Progenitor cell of endocrine pancreas (in vitro differentiated cells): ENCODE data around the gene RUNX1. TPM values are rescaled to one million over a fixed set of nuclear protein-coding genes. Genes with fewer than 3 reads are reported as not detected.

ENCODE experiments used
- DNase-seq: peaks from one replicate; pipeline ENCODE4 v3.0.0; 2021; ENCODE audit warnings: low spot score; ENCODE audit not compliant: unreplicated experiment
- H3K27ac Mint-ChIP-seq: 2 replicates; pipeline ENCODE4 v1.8.0; 2021; ENCODE audit warnings: mild to moderate bottlenecking, moderate library complexity, mixed read lengths
- H3K27me3 Mint-ChIP-seq: 2 replicates; pipeline ENCODE4 v1.8.0; 2021; ENCODE audit warnings: mixed read lengths
- H3K36me3 Mint-ChIP-seq: 2 replicates; pipeline ENCODE4 v1.8.0; 2022; ENCODE audit warnings: mixed read lengths; ENCODE audit not compliant: insufficient read depth
- H3K4me1 Mint-ChIP-seq: 2 replicates; pipeline ENCODE4 v1.8.0; 2021; ENCODE audit warnings: low read depth, mixed read lengths
- H3K4me3 Mint-ChIP-seq: 2 replicates; pipeline ENCODE4 v1.8.0; 2021; ENCODE audit warnings: low read depth, mild to moderate bottlenecking, moderate library complexity, mixed read lengths
- H3K9me3 Mint-ChIP-seq: 2 replicates; pipeline ENCODE4 v1.8.0; 2021; ENCODE audit warnings: low read depth, mixed read lengths
- total RNA-seq: library from RNA; stranded (reverse); gene quantifications from 2 replicates; pipeline ENCODE4 v1.2.1, GENCODE V29; 2021
- TF ChIP-seq, protein P1 (sequence below): fragments of 200-600 bp; sonication (generic); IDR thresholded peaks from one replicate; pipeline ENCODE4 v1.5.0; 2021; ENCODE audit warnings: antibody characterized with exemption, mild to moderate bottlenecking; ENCODE audit not compliant: unreplicated experiment

Gene RUNX1
- total RNA-seq, 1 donor from 2014 or later = 7.1 TPM

DNA sequence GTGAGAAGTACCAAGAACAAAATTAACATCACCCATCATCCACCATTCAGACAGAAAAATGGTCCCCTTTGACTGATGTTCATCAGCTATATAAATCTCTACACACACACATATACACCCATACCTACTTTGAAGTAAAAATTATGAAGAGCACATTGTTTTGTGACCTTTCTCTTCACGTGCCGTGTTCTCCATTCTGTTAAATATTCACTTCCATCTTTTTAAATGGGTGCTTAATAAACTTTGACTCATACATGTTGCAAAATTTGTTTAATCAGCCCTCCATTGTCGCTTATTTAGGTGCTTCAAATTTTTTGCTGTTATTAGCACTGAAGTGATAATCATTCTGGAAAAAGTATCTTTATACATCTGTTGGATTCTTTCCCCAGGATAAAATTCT is 300.2 kb downstream of the RUNX1 start:
- H3K36me3 Mint-ChIP-seq = no peaks in the 10 kb centered on the region
- no peak for DNase-seq
- H3K4me1 Mint-ChIP-seq = no peaks in the 10 kb centered on the region
- no peak overlapping the region for H3K4me3 Mint-ChIP-seq
- no peak overlapping the region for H3K27ac Mint-ChIP-seq
- peaks cover 19% of the 10 kb centered on the region for H3K27me3 Mint-ChIP-seq
- TF ChIP-seq, protein P1, sequence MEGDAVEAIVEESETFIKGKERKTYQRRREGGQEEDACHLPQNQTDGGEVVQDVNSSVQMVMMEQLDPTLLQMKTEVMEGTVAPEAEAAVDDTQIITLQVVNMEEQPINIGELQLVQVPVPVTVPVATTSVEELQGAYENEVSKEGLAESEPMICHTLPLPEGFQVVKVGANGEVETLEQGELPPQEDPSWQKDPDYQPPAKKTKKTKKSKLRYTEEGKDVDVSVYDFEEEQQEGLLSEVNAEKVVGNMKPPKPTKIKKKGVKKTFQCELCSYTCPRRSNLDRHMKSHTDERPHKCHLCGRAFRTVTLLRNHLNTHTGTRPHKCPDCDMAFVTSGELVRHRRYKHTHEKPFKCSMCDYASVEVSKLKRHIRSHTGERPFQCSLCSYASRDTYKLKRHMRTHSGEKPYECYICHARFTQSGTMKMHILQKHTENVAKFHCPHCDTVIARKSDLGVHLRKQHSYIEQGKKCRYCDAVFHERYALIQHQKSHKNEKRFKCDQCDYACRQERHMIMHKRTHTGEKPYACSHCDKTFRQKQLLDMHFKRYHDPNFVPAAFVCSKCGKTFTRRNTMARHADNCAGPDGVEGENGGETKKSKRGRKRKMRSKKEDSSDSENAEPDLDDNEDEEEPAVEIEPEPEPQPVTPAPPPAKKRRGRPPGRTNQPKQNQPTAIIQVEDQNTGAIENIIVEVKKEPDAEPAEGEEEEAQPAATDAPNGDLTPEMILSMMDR = no peak
- no peaks in the 10 kb centered on the region for H3K9me3 Mint-ChIP-seq

DNA sequence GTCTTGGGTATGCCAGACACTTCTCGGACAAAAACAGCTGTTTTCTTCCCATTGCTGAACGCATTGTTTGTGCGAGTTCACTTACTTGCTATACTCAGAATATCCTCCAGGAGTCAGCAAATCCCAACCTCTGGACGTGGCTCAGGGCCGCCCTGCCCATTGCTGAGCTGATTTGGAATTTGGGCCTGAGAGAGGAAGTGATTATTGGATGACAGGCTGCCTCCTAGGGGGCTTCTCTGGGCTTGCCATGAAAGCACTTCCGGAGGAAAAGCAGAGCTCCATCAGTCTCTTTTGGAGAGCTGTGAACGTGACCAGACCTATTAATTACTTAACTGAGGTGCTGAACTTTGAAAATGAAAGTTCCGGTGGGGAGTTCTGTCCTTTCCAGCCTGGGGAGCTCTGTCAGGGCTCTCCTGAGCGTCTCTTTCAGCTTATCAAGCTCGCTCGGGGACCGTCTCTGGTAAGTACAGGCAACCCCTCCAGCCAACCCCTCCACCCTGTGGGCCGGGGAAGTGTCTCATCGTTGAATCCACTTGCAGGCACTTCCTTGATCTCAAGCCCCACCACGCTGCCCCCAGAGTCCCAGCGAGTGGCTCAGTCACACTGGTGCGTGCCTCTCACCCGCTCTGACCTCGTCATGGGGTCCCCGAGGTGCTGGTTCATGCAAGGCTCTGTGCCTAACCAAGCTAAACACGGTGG is 303.4 kb downstream of the RUNX1 start:
- peak; percentile 51 for DNase-seq
- no peaks in the 10 kb centered on the region for H3K36me3 Mint-ChIP-seq
- H3K27ac Mint-ChIP-seq = no peak overlapping the region
- H3K27me3 Mint-ChIP-seq = peaks cover 26% of the 10 kb centered on the region
- H3K4me3 Mint-ChIP-seq = no peak overlapping the region
- TF ChIP-seq, protein P1 = peak; percentile 92
- no peaks in the 10 kb centered on the region for H3K9me3 Mint-ChIP-seq
- H3K4me1 Mint-ChIP-seq = no peaks in the 10 kb centered on the region

DNA sequence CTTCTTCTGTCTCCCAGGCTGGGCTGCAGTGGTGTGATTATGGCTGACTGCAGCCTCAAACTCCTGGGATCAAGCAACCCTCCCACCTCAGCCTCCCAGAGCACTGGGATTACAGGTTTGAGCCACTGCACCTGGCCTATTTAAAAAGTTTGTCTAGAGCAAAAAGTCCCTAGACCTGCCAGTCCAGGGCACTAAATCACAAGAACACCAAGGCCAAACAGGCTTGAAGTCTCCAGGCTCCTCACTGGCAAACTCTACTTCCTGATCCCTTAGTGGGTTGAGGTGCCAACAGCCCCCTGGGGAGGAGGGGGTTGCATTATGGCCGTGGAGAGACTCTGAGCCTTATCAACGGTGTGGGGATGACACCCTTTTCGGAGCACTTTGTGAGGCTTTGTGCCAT is 304.3 kb downstream of the RUNX1 start:
- Mint-ChIP-seq H3K36me3 (no peaks in the 10 kb centered on the region), H3K4me3 (no peak overlapping the region), H3K4me1 (no peaks in the 10 kb centered on the region), H3K27ac (no peak overlapping the region), H3K27me3 (peaks cover 33% of the 10 kb centered on the region), H3K9me3 (no peaks in the 10 kb centered on the region)
- no peak for DNase-seq
- TF ChIP-seq, protein P1 = no peak

- H3K4me3 Mint-ChIP-seq = no peak overlapping the region
- peaks cover 33% of the 10 kb centered on the region for H3K27me3 Mint-ChIP-seq
- H3K27ac Mint-ChIP-seq = no peak overlapping the region
- H3K9me3 Mint-ChIP-seq = no peaks in the 10 kb centered on the region
- no peaks in the 10 kb centered on the region for H3K36me3 Mint-ChIP-seq
- DNase-seq = no peak
- TF ChIP-seq, protein P1 = no peak
- no peaks in the 10 kb centered on the region for H3K4me1 Mint-ChIP-seq
Measured at GRCh38 chr21:34743831-34744230, 305.3 kb downstream of the RUNX1 start.

- no peaks in the 10 kb centered on the region for H3K9me3 Mint-ChIP-seq
- TF ChIP-seq, protein P1 = no peak
- no peaks in the 10 kb centered on the region for H3K4me1 Mint-ChIP-seq
- H3K4me3 Mint-ChIP-seq = no peak overlapping the region
- DNase-seq = no peak
- no peak overlapping the region for H3K27ac Mint-ChIP-seq
- peaks cover 33% of the 10 kb centered on the region for H3K27me3 Mint-ChIP-seq
- no peaks in the 10 kb centered on the region for H3K36me3 Mint-ChIP-seq
Measured at GRCh38 chr21:34743285-34743684, 305.8 kb downstream of the RUNX1 start.
